Stomach (tissue), 9 donors: ENCODE results near the gene DENND6B. TPM values are rescaled to one million over a fixed set of nuclear protein-coding genes. Genes with fewer than 3 reads are reported as not detected.

ENCODE experiments used
- DNase-seq, 2 donors: peaks; one replicate each; pipeline versions ENCODE4 v3.0.0 to v3.0.0-alpha.2; 2013 to 2019
- H3K27ac ChIP-seq, 5 donors: fragments of 200-600 bp in 4 of 5; sonication (generic) in 4 of 5; one replicate each; pipeline ENCODE4 v1.5.1; 2013 to 2019; ENCODE audit warnings: mild to moderate bottlenecking in 1 of 5, moderate library complexity in 1 of 5
- H3K27me3 ChIP-seq, 3 donors: fragments of 200-600 bp; sonication (generic); one replicate each; pipeline ENCODE4 v1.5.1; 2017 to 2019; ENCODE audit warnings: mixed run types in 1 of 3
- H3K36me3 ChIP-seq, 4 donors: fragments of 200-600 bp; sonication (generic); 1 replicate in 3 of 4; 2 replicates in 1 of 4; pipeline ENCODE4 v1.5.1; 2016 to 2019
- H3K4me1 ChIP-seq, 4 donors: fragments of 200-600 bp; sonication (generic); one replicate each; pipeline ENCODE4 v1.5.1; 2016 to 2019
- H3K4me3 ChIP-seq, 4 donors: fragments of 200-600 bp; sonication (generic) in 3 of 4; one replicate each; pipeline ENCODE4 v1.5.1; 2016 to 2019; ENCODE audit warnings: mild to moderate bottlenecking in 1 of 4
- H3K9me3 ChIP-seq, 4 donors: fragments of 200-600 bp; sonication (generic); one replicate each; pipeline ENCODE4 v1.5.1; 2016 to 2019
- EP300 ChIP-seq: sonication (generic); formaldehyde crosslinking; IDR thresholded peaks from one replicate; pipeline ENCODE4 v1.6.1; 2017; ENCODE audit warnings: antibody characterized with exemption
- POLR2A ChIP-seq, 4 donors: fragments of 450-650 bp; IDR thresholded peaks; one replicate each; pipeline ENCODE4 v1.6.1; 2016; ENCODE audit warnings: antibody characterized with exemption in 4 of 4, control low read depth in 2 of 4, mild to moderate bottlenecking in 1 of 4, moderate library complexity in 1 of 4
- POLR2AphosphoS5 ChIP-seq, 3 donors: sonication (generic); formaldehyde crosslinking; IDR thresholded peaks; one replicate each; pipeline ENCODE4 v1.6.1; 2016; ENCODE audit warnings: antibody characterized with exemption in 3 of 3
- WGBS, 5 donors: extraction: QIAGEN DNeasy Blood & Tissue Kit in 3 of 5; methylation state at CpG; one replicate each; pipeline versions ENCODE4 v1.1.5 to v1.1.7; 2013 to 2018; 5-methylcytosine and 5-hydroxymethylcytosine counted together
- intact Hi-C: fragments of 100-400 bp; cut with DNase I; formaldehyde crosslinking; loops from one replicate; pipeline ENCODE4 v1.15.1; 2023; ENCODE audit warnings: low total_unique reads
- polyA plus RNA-seq, 3 donors: library from polyadenylated mRNA; stranded (reverse); fragments of 200-250 nt; gene quantifications; one replicate each; pipeline ENCODE4 v1.2.3, GENCODE V29; 2013
- total RNA-seq, 5 donors: library from RNA; depleted of rRNA; stranded (reverse); fragments of >200 nt; gene quantifications; one replicate each; pipeline versions ENCODE4 v1.1.0 to v1.2.3, GENCODE V29; 2014 to 2016
- TF ChIP-seq, protein P1 (sequence below), 7 experiments: fragments of 450-650 bp in 4 of 7; fragments of 200-600 bp in 3 of 7; sonication (generic) in 3 of 7; IDR thresholded peaks; one replicate each; pipeline ENCODE4 v1.5.1; 2016 to 2019; ENCODE audit warnings: antibody characterized with exemption in 7 of 7, control low read depth in 2 of 7, mild to moderate bottlenecking in 1 of 7
- donor health status: healthy with polysubstance abuse.
- donor health status: Bipolar disorder and iron deficiency.
- donor health status: healthy.

The DENND6B gene
- total and polyA plus RNA-seq, 8 donors: 2.0 to 13.4 (median 4.0) TPM

DNA sequence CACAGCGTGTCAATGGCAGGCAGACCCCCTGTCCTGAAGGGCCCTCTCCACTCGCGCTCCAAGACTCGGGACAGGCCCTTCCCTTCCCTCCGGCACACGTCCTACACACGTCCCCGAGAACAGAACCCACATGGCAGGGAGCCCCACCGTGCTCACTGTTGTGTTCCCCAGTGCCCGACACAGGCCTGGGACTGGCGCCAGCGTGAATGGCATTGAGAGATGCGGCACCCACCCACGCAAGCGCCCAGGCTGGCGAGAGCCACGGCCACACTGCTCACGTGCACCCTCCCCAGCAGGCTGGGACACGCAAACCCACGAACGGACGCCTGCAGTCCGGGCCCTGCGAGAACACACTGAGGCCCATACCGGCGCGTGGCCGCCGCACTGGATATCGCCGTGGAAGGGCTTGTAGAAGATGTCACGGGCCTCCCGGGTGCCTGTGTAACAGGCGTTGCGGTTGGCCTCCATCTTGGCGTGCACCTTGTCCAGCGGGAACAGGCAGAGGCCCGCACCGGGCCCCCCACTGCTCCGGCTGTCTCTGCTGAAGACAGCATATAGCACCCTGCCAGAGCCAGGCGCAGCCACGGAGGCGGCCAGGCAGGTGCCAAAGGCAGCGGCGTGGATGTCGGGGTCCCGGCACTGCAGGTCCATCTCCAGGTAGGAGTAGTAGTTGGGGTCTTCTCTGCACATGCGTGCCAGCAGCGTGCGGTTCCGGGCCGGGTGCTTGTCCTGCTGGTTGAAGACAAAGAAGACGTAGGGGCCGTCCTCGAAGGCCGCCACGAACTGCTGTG lies 37.5 kb downstream of the DENND6B start:
- H3K27me3 ChIP-seq: peaks cover 0 to 6% (median 0%) of the 10 kb centered on the region in 3 donors
- no peaks in the 10 kb centered on the region for H3K9me3 ChIP-seq
- H3K4me1 ChIP-seq: peaks cover 75 to 93% (median 88%) of the 10 kb centered on the region in 4 donors
- TF ChIP-seq POLR2AphosphoS5 (IDR thresholded peaks at IDR 0.05) (no peak), EP300 (no peak), POLR2A (IDR thresholded peaks at IDR 0.05) (no peak)
- TF ChIP-seq, protein P1, sequence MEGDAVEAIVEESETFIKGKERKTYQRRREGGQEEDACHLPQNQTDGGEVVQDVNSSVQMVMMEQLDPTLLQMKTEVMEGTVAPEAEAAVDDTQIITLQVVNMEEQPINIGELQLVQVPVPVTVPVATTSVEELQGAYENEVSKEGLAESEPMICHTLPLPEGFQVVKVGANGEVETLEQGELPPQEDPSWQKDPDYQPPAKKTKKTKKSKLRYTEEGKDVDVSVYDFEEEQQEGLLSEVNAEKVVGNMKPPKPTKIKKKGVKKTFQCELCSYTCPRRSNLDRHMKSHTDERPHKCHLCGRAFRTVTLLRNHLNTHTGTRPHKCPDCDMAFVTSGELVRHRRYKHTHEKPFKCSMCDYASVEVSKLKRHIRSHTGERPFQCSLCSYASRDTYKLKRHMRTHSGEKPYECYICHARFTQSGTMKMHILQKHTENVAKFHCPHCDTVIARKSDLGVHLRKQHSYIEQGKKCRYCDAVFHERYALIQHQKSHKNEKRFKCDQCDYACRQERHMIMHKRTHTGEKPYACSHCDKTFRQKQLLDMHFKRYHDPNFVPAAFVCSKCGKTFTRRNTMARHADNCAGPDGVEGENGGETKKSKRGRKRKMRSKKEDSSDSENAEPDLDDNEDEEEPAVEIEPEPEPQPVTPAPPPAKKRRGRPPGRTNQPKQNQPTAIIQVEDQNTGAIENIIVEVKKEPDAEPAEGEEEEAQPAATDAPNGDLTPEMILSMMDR (IDR thresholded peaks at IDR 0.05): no peak
- WGBS, 5 donors: 77 to 89% (median 85%) methylated on average over 33 to 57 of the region's 57 CpGs
- H3K27ac ChIP-seq: peak overlapping the region; percentile 87 to 95 (median 95)
- H3K4me3 ChIP-seq: no peak overlapping the region
- intact Hi-C loops: no loop called here
- DNase-seq: no peak
- peaks cover 56 to 71% (median 64%) of the 10 kb centered on the region in 4 donors for H3K36me3 ChIP-seq

DNA sequence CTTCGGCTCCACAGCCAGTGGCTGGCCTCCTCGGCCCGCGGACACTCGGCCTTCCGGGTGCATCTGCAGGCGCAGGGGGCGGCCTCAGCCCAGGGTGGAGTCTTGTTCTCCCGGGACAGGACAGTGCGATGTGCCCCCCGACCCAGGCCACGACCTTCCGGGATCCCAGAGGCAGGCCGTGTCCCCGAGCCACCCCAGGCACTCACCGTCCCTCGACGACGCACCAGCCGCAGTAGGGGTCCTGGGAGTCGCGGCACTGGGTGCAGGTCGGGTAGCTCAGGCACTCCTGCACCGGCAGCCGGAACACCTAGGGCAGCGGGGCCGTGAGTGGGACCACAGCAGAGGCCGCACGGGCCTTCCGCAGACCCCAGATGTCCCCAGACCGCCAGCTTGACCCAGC lies 39.1 kb downstream of the DENND6B start:
- intact Hi-C loops: no loop called here
- no peaks in the 10 kb centered on the region for H3K9me3 ChIP-seq
- H3K4me1 ChIP-seq: peaks cover 70 to 91% (median 84%) of the 10 kb centered on the region in 4 donors
- WGBS, 5 donors: 90 to 94% (median 93%) methylated on average over 16 to 31 of the region's 31 CpGs
- H3K27me3 ChIP-seq: no peaks in the 10 kb centered on the region
- TF ChIP-seq, protein P1 (IDR thresholded peaks at IDR 0.05): no peak
- no peak for TF ChIP-seq POLR2A (IDR thresholded peaks at IDR 0.05)
- TF ChIP-seq POLR2AphosphoS5 (IDR thresholded peaks at IDR 0.05): no peak
- no peak for TF ChIP-seq EP300
- peaks cover 70 to 87% (median 80%) of the 10 kb centered on the region in 4 donors for H3K36me3 ChIP-seq
- DNase-seq: no peak
- H3K4me3 ChIP-seq: no peak overlapping the region
- H3K27ac ChIP-seq: peak overlapping the region; percentile 87 to 95 (median 94)

DNA sequence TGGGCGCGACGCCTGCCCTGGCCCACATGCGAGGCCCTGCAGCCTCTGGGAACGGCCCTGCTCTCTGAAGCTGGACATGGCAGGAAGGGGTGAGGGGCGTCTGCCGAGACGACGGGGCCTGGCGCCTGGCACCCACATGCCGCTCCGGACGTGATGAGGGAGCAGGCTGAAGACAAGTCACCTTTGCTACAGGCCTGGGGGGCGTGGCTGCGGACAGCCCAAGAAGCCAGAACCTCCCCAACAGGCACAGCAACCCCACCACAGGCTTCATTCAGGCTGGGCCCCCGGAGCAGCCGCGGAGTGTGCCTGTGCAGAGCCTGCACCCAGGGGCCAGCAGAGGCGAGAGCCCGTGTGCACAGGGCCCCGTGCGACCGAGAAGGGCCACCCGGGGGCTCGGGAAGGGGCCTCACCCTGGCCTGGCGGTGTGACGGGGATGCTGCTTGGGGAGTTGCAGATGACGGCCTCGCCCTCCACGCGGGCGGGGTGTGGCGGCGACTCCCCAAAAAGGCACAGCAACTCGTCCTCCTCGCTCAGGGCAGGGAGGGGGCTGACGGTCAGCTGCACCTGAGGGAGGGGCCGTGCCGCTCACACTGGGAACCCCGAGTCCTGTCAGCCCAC lies 40.0 kb downstream of the DENND6B start:
- Histone ChIP-seq H3K27me3 (no peaks in the 10 kb centered on the region), H3K27ac (peak overlapping the region; percentile 87 to 95 (median 94)), H3K36me3 (peaks cover 79 to 96% (median 89%) of the 10 kb centered on the region in 4 donors), H3K4me3 (no peak overlapping the region), H3K9me3 (no peaks in the 10 kb centered on the region), H3K4me1 (peaks cover 68 to 91% (median 83%) of the 10 kb centered on the region in 4 donors)
- DNase-seq: no peak
- intact Hi-C loops: no loop called here
- WGBS, 5 donors: 63 to 76% (median 74%) methylated on average over 18 to 40 of the region's 40 CpGs
- TF ChIP-seq POLR2AphosphoS5 (IDR thresholded peaks at IDR 0.05) (no peak), EP300 (no peak), POLR2A (IDR thresholded peaks at IDR 0.05) (no peak)
- TF ChIP-seq, protein P1 (IDR thresholded peaks at IDR 0.05): no peak

DNA sequence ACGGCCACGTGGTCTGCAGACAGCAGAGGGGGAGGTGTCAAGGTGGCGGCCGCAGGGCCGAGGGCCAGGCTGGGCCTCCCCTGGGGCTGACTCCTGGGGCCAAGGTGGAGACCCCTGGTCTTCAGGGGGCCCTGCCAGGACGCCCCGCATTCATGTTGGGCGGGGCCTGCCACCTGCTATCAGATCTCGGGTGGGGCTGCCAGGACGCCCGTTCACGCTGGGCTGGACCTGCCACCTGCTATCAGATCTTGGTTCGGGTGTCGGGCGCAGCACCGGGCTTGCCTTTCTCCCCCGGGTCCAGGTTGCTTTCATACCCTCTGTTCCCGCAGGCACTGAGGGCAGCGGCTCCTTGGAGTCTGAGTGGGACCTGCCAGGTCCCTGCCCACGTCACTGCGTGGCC lies 40.5 kb downstream of the DENND6B start:
- peak overlapping the region; percentile 87 to 95 (median 94) for H3K27ac ChIP-seq
- 49 to 72% (median 62%) methylated on average over 5 to 21 of the region's 21 CpGs for WGBS, 5 donors
- TF ChIP-seq EP300 (no peak), POLR2AphosphoS5 (IDR thresholded peaks at IDR 0.05) (no peak)

More for the DNA sequence above, 40.5 kb downstream of the DENND6B start:
- DNase-seq: peak in 1 of 2 donors; percentile 68
- H3K4me1 ChIP-seq: peaks cover 68 to 91% (median 83%) of the 10 kb centered on the region in 4 donors
- no peaks in the 10 kb centered on the region for H3K27me3 ChIP-seq
- H3K9me3 ChIP-seq: no peaks in the 10 kb centered on the region
- peaks cover 85 to 96% (median 91%) of the 10 kb centered on the region in 4 donors for H3K36me3 ChIP-seq
- intact Hi-C loops: no loop called here
- no peak overlapping the region for H3K4me3 ChIP-seq
